K562 (cell line): ENCODE data around the gene C10orf90. TPM values are rescaled to one million over a fixed set of nuclear protein-coding genes. Genes with fewer than 3 reads are reported as not detected.

Source experiments
- HNRNPLL ChIP-seq: fragments of 200-400 bp; formaldehyde crosslinking; IDR thresholded peaks from 2 replicates; pipeline ENCODE4 v1.6.1; 2017; ENCODE audit warnings: low read length, low read depth, mild to moderate bottlenecking; ENCODE audit not compliant: poor library complexity, severe bottlenecking
- NFE2 ChIP-seq: IDR thresholded peaks from 2 replicates; pipeline ENCODE4 v1.6.1; 2014; ENCODE audit warnings: antibody characterized with exemption, low read depth
- RREB1 ChIP-seq: fragments of 250-450 bp; sonication (Bioruptor Pico); IDR thresholded peaks from 2 replicates; pipeline ENCODE4 v1.4.0; 2020
- ZNF395 ChIP-seq: fragments of 200-800 bp; sonication (Bioruptor generic); IDR thresholded peaks from 2 replicates; pipeline ENCODE4 v1.6.1; 2017; ENCODE audit warnings: missing genetic modification characterization, missing compliant biosample characterization
- polyA plus RNA-seq, 8 experiments: library from polyadenylated mRNA; depleted of rRNA in 4 of 8; stranded (reverse) in 5 of 8; unstranded in 3 of 8; fragments of >200 nt; fragmentation: Nextera tagmentation in 2 of 8; fragmentation: Illumina TruSeq in 1 of 8; extraction: Ambion mirVana in 2 of 8; extraction: Trizol in 1 of 8; gene quantifications; 2 replicates each; pipeline versions ENCODE4 v1.2.1 to v1.2.3, GENCODE V29; 2011 to 2014; ENCODE audit warnings: inconsistent platforms in 1 of 8, missing spikeins in 1 of 8
- total RNA-seq, 7 experiments: library from RNA; depleted of rRNA in 6 of 7; stranded (reverse); fragments of >200 nt in 6 of 7; fragmentation: Illumina TruSeq in 2 of 7; extraction: Trizol in 2 of 7; gene quantifications; 2 replicates each; pipeline versions ENCODE4 v1.2.1 to v1.2.3, GENCODE V29; 2011 to 2021; ENCODE audit warnings: low replicate concordance in 1 of 7

Gene C10orf90
- total and polyA plus RNA-seq, 9 of the 15 experiments (the other 6 are each of a cell fraction or from before 2014, with no cell fraction given): not detected

GRCh38 chr10:126523071-126523470 is 147.4 kb downstream of the C10orf90 start (continued):
- TF ChIP-seq RREB1 (no peak), HNRNPLL (no peak), ZNF395 (CRISPR knock-in tag) (no peak), NFE2 (no peak)
